ENCODE measurements around the gene FLRT2.

FLRT2 gene

GRCh38 chr14:85549697-85550096 lies 19.8 kb downstream of the FLRT2 start:
- no peak for ATAC-seq (replicated peaks; ENCODE audit: extremely low read depth, poor library complexity, severe bottlenecking)
- H3K27me3 Mint-ChIP-seq: no peaks in the 10 kb centered on the region
- H3K4me1 Mint-ChIP-seq: no peaks in the 10 kb centered on the region
- no peaks in the 10 kb centered on the region for H3K36me3 Mint-ChIP-seq (ENCODE audit: insufficient read depth)
- peaks cover 6% of the 10 kb centered on the region for H3K9me3 Mint-ChIP-seq
- no peak overlapping the region for H3K27ac Mint-ChIP-seq (ENCODE audit: low read depth)
- DNase-seq (ENCODE audit: low spot score in 2 of 2): no peak
- H3K4me3 Mint-ChIP-seq: no peak overlapping the region

- DNase-seq (ENCODE audit: low spot score in 2 of 2) (no peak), ATAC-seq (replicated peaks; ENCODE audit: extremely low read depth, poor library complexity, severe bottlenecking) (no peak)
- H3K4me1 Mint-ChIP-seq: no peaks in the 10 kb centered on the region
- H3K27ac Mint-ChIP-seq (ENCODE audit: low read depth): no peak overlapping the region
- no peaks in the 10 kb centered on the region for H3K36me3 Mint-ChIP-seq (ENCODE audit: insufficient read depth)
- H3K9me3 Mint-ChIP-seq: no peaks in the 10 kb centered on the region
- H3K27me3 Mint-ChIP-seq: no peaks in the 10 kb centered on the region
- H3K4me3 Mint-ChIP-seq: no peak overlapping the region
Measured at GRCh38 chr14:85554106-85554505, 24.2 kb downstream of the FLRT2 start.

GRCh38 chr14:85556267-85556666 lies 26.3 kb downstream of the FLRT2 start:
- Mint-ChIP-seq H3K36me3 (ENCODE audit: insufficient read depth) (no peaks in the 10 kb centered on the region), H3K4me3 (no peak overlapping the region), H3K27ac (ENCODE audit: low read depth) (no peak overlapping the region), H3K9me3 (no peaks in the 10 kb centered on the region), H3K27me3 (no peaks in the 10 kb centered on the region), H3K4me1 (no peaks in the 10 kb centered on the region)
- DNase-seq (ENCODE audit: low spot score in 2 of 2) (no peak), ATAC-seq (replicated peaks; ENCODE audit: extremely low read depth, poor library complexity, severe bottlenecking) (no peak)

GRCh38 chr14:85558505-85558904 lies 28.6 kb downstream of the FLRT2 start:
- no peaks in the 10 kb centered on the region for H3K4me1 Mint-ChIP-seq
- no peak for ATAC-seq (replicated peaks; ENCODE audit: extremely low read depth, poor library complexity, severe bottlenecking)
- DNase-seq (ENCODE audit: low spot score in 2 of 2): no peak
- no peaks in the 10 kb centered on the region for H3K36me3 Mint-ChIP-seq (ENCODE audit: insufficient read depth)
- H3K27ac Mint-ChIP-seq (ENCODE audit: low read depth): no peak overlapping the region
- no peak overlapping the region for H3K4me3 Mint-ChIP-seq
- H3K9me3 Mint-ChIP-seq: peaks cover 7% of the 10 kb centered on the region
- no peaks in the 10 kb centered on the region for H3K27me3 Mint-ChIP-seq

GRCh38 chr14:85562630-85563029 lies 32.7 kb downstream of the FLRT2 start:
- Mint-ChIP-seq H3K27ac (ENCODE audit: low read depth) (no peak overlapping the region), H3K27me3 (no peaks in the 10 kb centered on the region), H3K36me3 (ENCODE audit: insufficient read depth) (no peaks in the 10 kb centered on the region), H3K9me3 (peaks cover 7% of the 10 kb centered on the region), H3K4me1 (no peaks in the 10 kb centered on the region), H3K4me3 (no peak overlapping the region)
- ATAC-seq (replicated peaks; ENCODE audit: extremely low read depth, poor library complexity, severe bottlenecking) (no peak), DNase-seq (ENCODE audit: low spot score in 2 of 2) (no peak)

- no peak for DNase-seq (ENCODE audit: low spot score in 2 of 2)
- Mint-ChIP-seq H3K4me3 (no peak overlapping the region), H3K27me3 (no peaks in the 10 kb centered on the region), H3K36me3 (ENCODE audit: insufficient read depth) (no peaks in the 10 kb centered on the region), H3K4me1 (no peaks in the 10 kb centered on the region), H3K9me3 (peaks cover 14% of the 10 kb centered on the region), H3K27ac (ENCODE audit: low read depth) (no peak overlapping the region)
- no peak for ATAC-seq (replicated peaks; ENCODE audit: extremely low read depth, poor library complexity, severe bottlenecking)
Measured at GRCh38 chr14:85564841-85565527, 35.0 kb downstream of the FLRT2 start.

- no peak overlapping the region for H3K27ac Mint-ChIP-seq (ENCODE audit: low read depth)
- no peaks in the 10 kb centered on the region for H3K4me1 Mint-ChIP-seq
- no peaks in the 10 kb centered on the region for H3K36me3 Mint-ChIP-seq (ENCODE audit: insufficient read depth)
- H3K4me3 Mint-ChIP-seq: no peak overlapping the region
- ATAC-seq (replicated peaks; ENCODE audit: extremely low read depth, poor library complexity, severe bottlenecking): no peak
- no peak for DNase-seq (ENCODE audit: low spot score in 2 of 2)
- peaks cover 14% of the 10 kb centered on the region for H3K9me3 Mint-ChIP-seq
- no peaks in the 10 kb centered on the region for H3K27me3 Mint-ChIP-seq
Measured at GRCh38 chr14:85565862-85566296, 35.9 kb downstream of the FLRT2 start.

GRCh38 chr14:85566603-85567002 lies 36.7 kb downstream of the FLRT2 start:
- ATAC-seq (replicated peaks; ENCODE audit: extremely low read depth, poor library complexity, severe bottlenecking): no peak

GRCh38 chr14:85572011-85572410 lies 42.1 kb downstream of the FLRT2 start:
- DNase-seq (ENCODE audit: low spot score in 2 of 2): no peak
- H3K4me3 Mint-ChIP-seq: no peak overlapping the region
- no peak overlapping the region for H3K27ac Mint-ChIP-seq (ENCODE audit: low read depth)
- no peak for ATAC-seq (replicated peaks; ENCODE audit: extremely low read depth, poor library complexity, severe bottlenecking)
- H3K27me3 Mint-ChIP-seq: no peaks in the 10 kb centered on the region
- H3K4me1 Mint-ChIP-seq: no peaks in the 10 kb centered on the region
- peaks cover 7% of the 10 kb centered on the region for H3K9me3 Mint-ChIP-seq
- no peaks in the 10 kb centered on the region for H3K36me3 Mint-ChIP-seq (ENCODE audit: insufficient read depth)

More at GRCh38 chr14:85566603-85567002, 36.7 kb downstream of the FLRT2 start:
- H3K27ac Mint-ChIP-seq (ENCODE audit: low read depth): no peak overlapping the region
- H3K36me3 Mint-ChIP-seq (ENCODE audit: insufficient read depth): no peaks in the 10 kb centered on the region
- H3K9me3 Mint-ChIP-seq: peaks cover 12% of the 10 kb centered on the region
- no peaks in the 10 kb centered on the region for H3K27me3 Mint-ChIP-seq
- DNase-seq (ENCODE audit: low spot score in 2 of 2): no peak
- no peak overlapping the region for H3K4me3 Mint-ChIP-seq
- no peaks in the 10 kb centered on the region for H3K4me1 Mint-ChIP-seq

GRCh38 chr14:85572845-85573244 lies 42.9 kb downstream of the FLRT2 start:
- Mint-ChIP-seq H3K4me1 (no peaks in the 10 kb centered on the region), H3K27ac (ENCODE audit: low read depth) (no peak overlapping the region), H3K27me3 (no peaks in the 10 kb centered on the region), H3K9me3 (peaks cover 7% of the 10 kb centered on the region), H3K4me3 (no peak overlapping the region), H3K36me3 (ENCODE audit: insufficient read depth) (no peaks in the 10 kb centered on the region)
- ATAC-seq (replicated peaks; ENCODE audit: extremely low read depth, poor library complexity, severe bottlenecking) (no peak), DNase-seq (ENCODE audit: low spot score in 2 of 2) (no peak)

- ATAC-seq (replicated peaks; ENCODE audit: extremely low read depth, poor library complexity, severe bottlenecking) (no peak), DNase-seq (ENCODE audit: low spot score in 2 of 2) (no peak)
- Mint-ChIP-seq H3K27ac (ENCODE audit: low read depth) (no peak overlapping the region), H3K9me3 (peaks cover 9% of the 10 kb centered on the region), H3K4me1 (no peaks in the 10 kb centered on the region), H3K36me3 (ENCODE audit: insufficient read depth) (no peaks in the 10 kb centered on the region), H3K27me3 (no peaks in the 10 kb centered on the region), H3K4me3 (no peak overlapping the region)
Measured at GRCh38 chr14:85573406-85573805, 43.5 kb downstream of the FLRT2 start.

GRCh38 chr14:85574853-85575616 lies 45.1 kb downstream of the FLRT2 start:
- H3K4me1 Mint-ChIP-seq: no peaks in the 10 kb centered on the region
- no peaks in the 10 kb centered on the region for H3K36me3 Mint-ChIP-seq (ENCODE audit: insufficient read depth)

GRCh38 chr14:85575617-85575898 lies 45.6 kb downstream of the FLRT2 start:
- Mint-ChIP-seq H3K27ac (ENCODE audit: low read depth) (no peak overlapping the region), H3K27me3 (no peaks in the 10 kb centered on the region), H3K36me3 (ENCODE audit: insufficient read depth) (no peaks in the 10 kb centered on the region), H3K4me3 (no peak overlapping the region), H3K9me3 (peaks cover 5% of the 10 kb centered on the region), H3K4me1 (no peaks in the 10 kb centered on the region)
- DNase-seq (ENCODE audit: low spot score in 2 of 2): no peak
- no peak for ATAC-seq (replicated peaks; ENCODE audit: extremely low read depth, poor library complexity, severe bottlenecking)

More at GRCh38 chr14:85574853-85575616, 45.1 kb downstream of the FLRT2 start:
- H3K27me3 Mint-ChIP-seq: no peaks in the 10 kb centered on the region
- ATAC-seq (replicated peaks; ENCODE audit: extremely low read depth, poor library complexity, severe bottlenecking) (no peak), DNase-seq (ENCODE audit: low spot score in 2 of 2) (no peak)
- peaks cover 5% of the 10 kb centered on the region for H3K9me3 Mint-ChIP-seq
- no peak overlapping the region for H3K27ac Mint-ChIP-seq (ENCODE audit: low read depth)
- H3K4me3 Mint-ChIP-seq: no peak overlapping the region
